Measurements from ENCODE around the gene MARK4. TPM values are rescaled to one million over a fixed set of nuclear protein-coding genes. Genes with fewer than 3 reads are reported as not detected.
A peak's percentile ranks its signal among the peaks of the same experiment; 100 is the strongest.

The MARK4 gene
- total and polyA plus RNA-seq, 2 experiments from 2014 or later, result 14.8 to 23.0 TPM

DNA sequence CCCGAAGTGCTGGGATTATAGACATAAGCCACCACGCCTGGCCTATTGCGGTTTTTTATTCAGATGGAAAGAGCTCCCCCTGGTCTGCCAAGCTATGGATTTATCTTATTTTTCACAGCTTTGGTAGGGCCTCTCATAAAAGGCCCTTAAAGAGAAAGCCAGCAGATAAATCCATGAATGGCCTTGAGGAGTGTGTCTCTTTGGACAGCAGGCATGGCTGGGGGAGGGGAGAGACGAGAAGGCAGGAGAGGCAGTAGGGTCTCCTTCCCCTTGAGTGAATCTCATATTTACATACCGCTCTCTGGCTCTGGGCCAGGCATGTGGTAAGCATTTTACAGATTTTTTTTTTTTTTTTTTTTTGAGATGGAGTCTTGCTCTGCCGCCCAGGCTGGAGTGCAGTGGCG, 25.2 kb downstream of the MARK4 start:
- WGBS (ENCODE audit: low lambda C conversion rate, missing lambda C conversion rate), result 52% methylated on average over 7 of the region's 7 CpGs
- H3K27me3 ChIP-seq, result no peaks in the 10 kb centered on the region
- peak overlapping the region; percentile 41 for H3K4me2 ChIP-seq
- H4K20me1 ChIP-seq (ENCODE audit: insufficient read depth, poor library complexity, severe bottlenecking), result no peaks in the 10 kb centered on the region
- H3K27ac ChIP-seq, result peak overlapping the region; percentile 23
- DNase-seq (ENCODE audit: low spot score), result peak; percentile 85
- H3K9me3 ChIP-seq (ENCODE audit: low read depth), result no peaks in the 10 kb centered on the region
- TF ChIP-seq EZH2 (IDR thresholded peaks at IDR 0.05; ENCODE audit: borderline replicate concordance), result no peak
- TF ChIP-seq, protein P1, sequence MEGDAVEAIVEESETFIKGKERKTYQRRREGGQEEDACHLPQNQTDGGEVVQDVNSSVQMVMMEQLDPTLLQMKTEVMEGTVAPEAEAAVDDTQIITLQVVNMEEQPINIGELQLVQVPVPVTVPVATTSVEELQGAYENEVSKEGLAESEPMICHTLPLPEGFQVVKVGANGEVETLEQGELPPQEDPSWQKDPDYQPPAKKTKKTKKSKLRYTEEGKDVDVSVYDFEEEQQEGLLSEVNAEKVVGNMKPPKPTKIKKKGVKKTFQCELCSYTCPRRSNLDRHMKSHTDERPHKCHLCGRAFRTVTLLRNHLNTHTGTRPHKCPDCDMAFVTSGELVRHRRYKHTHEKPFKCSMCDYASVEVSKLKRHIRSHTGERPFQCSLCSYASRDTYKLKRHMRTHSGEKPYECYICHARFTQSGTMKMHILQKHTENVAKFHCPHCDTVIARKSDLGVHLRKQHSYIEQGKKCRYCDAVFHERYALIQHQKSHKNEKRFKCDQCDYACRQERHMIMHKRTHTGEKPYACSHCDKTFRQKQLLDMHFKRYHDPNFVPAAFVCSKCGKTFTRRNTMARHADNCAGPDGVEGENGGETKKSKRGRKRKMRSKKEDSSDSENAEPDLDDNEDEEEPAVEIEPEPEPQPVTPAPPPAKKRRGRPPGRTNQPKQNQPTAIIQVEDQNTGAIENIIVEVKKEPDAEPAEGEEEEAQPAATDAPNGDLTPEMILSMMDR (IDR thresholded peaks at IDR 0.05; ENCODE audit: poor library complexity), result no peak
- no peak for TF ChIP-seq EZH2phosphoT487 (IDR thresholded peaks at IDR 0.05; ENCODE audit: low read depth, severe bottlenecking, unreplicated experiment)
- H3K79me2 ChIP-seq, result no peaks in the 10 kb centered on the region
- H3K4me1 ChIP-seq (ENCODE audit: insufficient read depth), result peaks cover 12% of the 10 kb centered on the region
- no peak overlapping the region for H3K4me3 ChIP-seq
- no peaks in the 10 kb centered on the region for H3K9me2 ChIP-seq (replicated peaks; ENCODE audit: insufficient read depth)
- no peak overlapping the region for H2AFZ ChIP-seq
- no peaks in the 10 kb centered on the region for H3K36me3 ChIP-seq (replicated peaks; ENCODE audit: insufficient read depth, low read depth)

DNA sequence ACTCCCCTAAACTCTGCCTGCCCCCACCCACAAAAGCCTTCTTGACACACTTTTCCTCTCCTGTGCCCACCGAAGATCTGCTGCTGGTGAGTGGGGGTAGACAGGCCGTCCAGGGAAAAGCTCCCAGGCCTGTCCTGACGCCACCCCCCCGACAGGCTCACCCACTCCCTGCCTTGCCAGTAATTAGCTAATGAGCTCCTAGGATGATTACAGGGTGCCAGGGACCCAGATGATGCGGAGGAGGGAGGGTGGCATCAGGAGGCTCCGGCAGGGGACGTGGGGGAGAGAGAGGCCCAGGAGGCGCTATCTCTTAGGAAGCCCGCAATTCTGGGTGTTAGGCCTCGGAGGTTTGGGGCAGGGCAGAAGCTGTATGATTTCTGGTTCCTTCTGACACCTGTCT, 27.0 kb downstream of the MARK4 start:
- WGBS (ENCODE audit: low lambda C conversion rate, missing lambda C conversion rate), result 94% methylated on average over 10 of the region's 10 CpGs
- H3K36me3 ChIP-seq (replicated peaks; ENCODE audit: insufficient read depth, low read depth), result no peaks in the 10 kb centered on the region

DNA sequence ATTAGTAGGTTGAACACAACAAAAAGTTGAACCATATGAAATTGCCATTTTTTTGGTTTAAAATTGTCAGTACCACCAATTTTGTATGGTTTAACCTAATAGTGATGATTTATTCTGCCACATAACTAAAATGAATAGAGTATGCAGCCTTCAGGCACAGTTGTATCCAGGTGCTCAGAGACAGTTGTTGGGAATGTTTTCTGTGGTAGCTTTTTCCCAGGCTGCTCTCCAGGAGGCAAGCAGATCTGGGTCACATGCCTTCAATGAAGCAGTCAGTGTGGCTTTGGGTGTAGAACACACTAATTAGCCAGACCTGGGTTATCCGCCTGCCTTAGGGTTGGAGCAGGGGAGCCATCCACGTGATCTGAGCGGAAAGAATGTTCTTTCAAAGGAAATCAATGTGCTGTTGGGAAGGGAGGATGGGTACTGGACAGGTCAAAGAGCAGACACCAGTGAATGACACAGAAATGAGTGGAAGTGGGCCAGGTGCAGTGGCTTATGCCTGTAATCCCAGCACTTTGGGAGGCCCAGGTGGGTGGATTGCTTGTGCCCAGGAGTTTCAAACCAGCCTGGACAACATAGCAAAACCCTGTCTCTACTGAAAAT, 28.6 kb downstream of the MARK4 start:
- no peaks in the 10 kb centered on the region for H4K20me1 ChIP-seq (ENCODE audit: insufficient read depth, poor library complexity, severe bottlenecking)
- no peak overlapping the region for H3K4me2 ChIP-seq
- H3K9me3 ChIP-seq (ENCODE audit: low read depth), result no peaks in the 10 kb centered on the region
- no peaks in the 10 kb centered on the region for H3K36me3 ChIP-seq (replicated peaks; ENCODE audit: insufficient read depth, low read depth)
- H3K4me1 ChIP-seq (ENCODE audit: insufficient read depth), result peaks cover 12% of the 10 kb centered on the region
- H2AFZ ChIP-seq, result no peak overlapping the region
- no peak for DNase-seq (ENCODE audit: low spot score)
- H3K79me2 ChIP-seq, result no peaks in the 10 kb centered on the region
- 82% methylated on average over 3 of the region's 3 CpGs for WGBS (ENCODE audit: low lambda C conversion rate, missing lambda C conversion rate)
- H3K4me3 ChIP-seq, result no peak overlapping the region
- no peaks in the 10 kb centered on the region for H3K9me2 ChIP-seq (replicated peaks; ENCODE audit: insufficient read depth)
- no peak overlapping the region for H3K27ac ChIP-seq
- no peaks in the 10 kb centered on the region for H3K27me3 ChIP-seq
- TF ChIP-seq EZH2 (IDR thresholded peaks at IDR 0.05; ENCODE audit: borderline replicate concordance) (no peak), EZH2phosphoT487 (IDR thresholded peaks at IDR 0.05; ENCODE audit: low read depth, severe bottlenecking, unreplicated experiment) (no peak)
- TF ChIP-seq, protein P1 (IDR thresholded peaks at IDR 0.05; ENCODE audit: poor library complexity), result no peak

More for the DNA sequence above, 27.0 kb downstream of the MARK4 start:
- H3K4me2 ChIP-seq, result no peak overlapping the region
- H3K79me2 ChIP-seq, result no peaks in the 10 kb centered on the region
- no peaks in the 10 kb centered on the region for H3K9me3 ChIP-seq (ENCODE audit: low read depth)
- peaks cover 12% of the 10 kb centered on the region for H3K4me1 ChIP-seq (ENCODE audit: insufficient read depth)
- H2AFZ ChIP-seq, result no peak overlapping the region
- H3K9me2 ChIP-seq (replicated peaks; ENCODE audit: insufficient read depth), result no peaks in the 10 kb centered on the region
- H3K4me3 ChIP-seq, result no peak overlapping the region
- no peak for DNase-seq (ENCODE audit: low spot score)
- TF ChIP-seq EZH2 (IDR thresholded peaks at IDR 0.05; ENCODE audit: borderline replicate concordance) (no peak), EZH2phosphoT487 (IDR thresholded peaks at IDR 0.05; ENCODE audit: low read depth, severe bottlenecking, unreplicated experiment) (no peak)
- TF ChIP-seq, protein P1 (IDR thresholded peaks at IDR 0.05; ENCODE audit: poor library complexity), result no peak
- no peaks in the 10 kb centered on the region for H4K20me1 ChIP-seq (ENCODE audit: insufficient read depth, poor library complexity, severe bottlenecking)
- H3K27me3 ChIP-seq, result no peaks in the 10 kb centered on the region
- no peak overlapping the region for H3K27ac ChIP-seq

Measured in hepatocyte (in vitro differentiated cells).